ENCODE measurements around the gene GALNT12.

GALNT12 gene

DNA sequence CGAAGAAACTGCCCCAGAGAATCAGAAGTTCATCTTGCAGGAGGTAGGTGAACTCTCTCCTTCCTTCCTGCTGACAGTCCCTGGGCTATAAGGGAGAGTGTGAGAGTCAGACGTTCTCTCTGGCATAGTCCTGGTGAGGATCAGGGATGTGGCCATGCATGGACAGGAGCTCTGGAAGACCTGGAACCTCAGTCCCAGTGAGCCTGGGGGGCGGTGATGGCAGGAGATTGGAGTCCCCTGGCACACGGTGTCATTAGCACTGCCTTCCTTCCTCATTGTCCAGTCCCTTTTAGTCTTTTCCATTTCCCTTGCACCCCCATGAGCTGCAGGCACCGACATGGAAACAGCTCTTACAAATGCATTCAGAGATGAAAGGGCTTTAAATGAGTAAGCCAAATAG is 38.6 kb downstream of the GALNT12 start:
- no peaks in the 10 kb centered on the region for H3K79me2 ChIP-seq (ENCODE audit: insufficient read depth, low read length)
- TF ChIP-seq EZH2 (IDR thresholded peaks at IDR 0.05; ENCODE audit: borderline replicate concordance, low read length), result no peak
- TF ChIP-seq, protein P1, sequence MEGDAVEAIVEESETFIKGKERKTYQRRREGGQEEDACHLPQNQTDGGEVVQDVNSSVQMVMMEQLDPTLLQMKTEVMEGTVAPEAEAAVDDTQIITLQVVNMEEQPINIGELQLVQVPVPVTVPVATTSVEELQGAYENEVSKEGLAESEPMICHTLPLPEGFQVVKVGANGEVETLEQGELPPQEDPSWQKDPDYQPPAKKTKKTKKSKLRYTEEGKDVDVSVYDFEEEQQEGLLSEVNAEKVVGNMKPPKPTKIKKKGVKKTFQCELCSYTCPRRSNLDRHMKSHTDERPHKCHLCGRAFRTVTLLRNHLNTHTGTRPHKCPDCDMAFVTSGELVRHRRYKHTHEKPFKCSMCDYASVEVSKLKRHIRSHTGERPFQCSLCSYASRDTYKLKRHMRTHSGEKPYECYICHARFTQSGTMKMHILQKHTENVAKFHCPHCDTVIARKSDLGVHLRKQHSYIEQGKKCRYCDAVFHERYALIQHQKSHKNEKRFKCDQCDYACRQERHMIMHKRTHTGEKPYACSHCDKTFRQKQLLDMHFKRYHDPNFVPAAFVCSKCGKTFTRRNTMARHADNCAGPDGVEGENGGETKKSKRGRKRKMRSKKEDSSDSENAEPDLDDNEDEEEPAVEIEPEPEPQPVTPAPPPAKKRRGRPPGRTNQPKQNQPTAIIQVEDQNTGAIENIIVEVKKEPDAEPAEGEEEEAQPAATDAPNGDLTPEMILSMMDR (IDR thresholded peaks at IDR 0.05; ENCODE audit: low read length), result no peak
- no peaks in the 10 kb centered on the region for H3K27me3 ChIP-seq (ENCODE audit: insufficient read depth, low read length)
- H3F3A ChIP-seq (ENCODE audit: insufficient read depth, low read length), result no peaks in the 10 kb centered on the region
- H2AFZ ChIP-seq (ENCODE audit: low read length), result no peak overlapping the region
- H3K9ac ChIP-seq (ENCODE audit: low read length), result no peak overlapping the region
- H3K27ac ChIP-seq (ENCODE audit: low read depth, low read length, poor library complexity, severe bottlenecking), result no peak overlapping the region
- H3K4me3 ChIP-seq (ENCODE audit: low read depth, low read length, poor library complexity, severe bottlenecking), result no peak overlapping the region
- H3K9me3 ChIP-seq (ENCODE audit: low read length), result no peaks in the 10 kb centered on the region
- no peak overlapping the region for H3K4me2 ChIP-seq (ENCODE audit: low read length)
- peaks cover 11% of the 10 kb centered on the region; the same call in 1 of the 2 replicates for H3K36me3 ChIP-seq (ENCODE audit: insufficient read depth, low read length)
- H3K4me1 ChIP-seq (ENCODE audit: insufficient read depth, low read length, severe bottlenecking), result peaks cover 6% of the 10 kb centered on the region
- H3K9me2 ChIP-seq (ENCODE audit: low read depth, low read length), result no peaks in the 10 kb centered on the region
- H4K20me1 ChIP-seq (ENCODE audit: insufficient read depth, low read length), result no peaks in the 10 kb centered on the region

DNA sequence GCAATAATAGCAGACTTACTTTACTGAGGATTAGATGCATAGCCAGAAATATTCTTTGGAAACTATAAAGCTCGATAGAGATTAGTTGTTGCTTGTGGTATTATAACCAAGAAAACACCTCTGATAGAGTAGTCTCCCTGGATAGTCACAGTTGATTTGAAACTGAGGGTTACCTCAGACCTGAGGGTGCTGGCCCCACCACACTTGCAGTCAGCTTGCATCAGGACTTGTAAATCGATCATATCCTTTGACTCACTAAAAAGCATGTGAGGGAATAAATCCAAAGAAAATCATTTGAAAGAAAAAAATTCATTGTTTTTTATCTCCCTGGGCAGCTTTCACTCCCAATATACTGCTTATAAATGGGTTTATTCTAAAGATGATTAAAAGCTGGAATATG is 39.4 kb downstream of the GALNT12 start:
- Histone ChIP-seq H3F3A (ENCODE audit: insufficient read depth, low read length) (no peaks in the 10 kb centered on the region), H3K4me1 (ENCODE audit: insufficient read depth, low read length, severe bottlenecking) (peaks cover 6% of the 10 kb centered on the region), H3K9me2 (ENCODE audit: low read depth, low read length) (no peaks in the 10 kb centered on the region), H4K20me1 (ENCODE audit: insufficient read depth, low read length) (no peaks in the 10 kb centered on the region), H3K79me2 (ENCODE audit: insufficient read depth, low read length) (no peaks in the 10 kb centered on the region), H3K4me2 (ENCODE audit: low read length) (no peak overlapping the region), H3K9me3 (ENCODE audit: low read length) (no peaks in the 10 kb centered on the region), H3K9ac (ENCODE audit: low read length) (no peak overlapping the region), H2AFZ (ENCODE audit: low read length) (no peak overlapping the region), H3K4me3 (ENCODE audit: low read depth, low read length, poor library complexity, severe bottlenecking) (no peak overlapping the region), H3K36me3 (ENCODE audit: insufficient read depth, low read length) (peaks cover 11% of the 10 kb centered on the region; the same call in 1 of the 2 replicates), H3K27ac (ENCODE audit: low read depth, low read length, poor library complexity, severe bottlenecking) (no peak overlapping the region), H3K27me3 (ENCODE audit: insufficient read depth, low read length) (no peaks in the 10 kb centered on the region)
- no peak for TF ChIP-seq EZH2 (IDR thresholded peaks at IDR 0.05; ENCODE audit: borderline replicate concordance, low read length)
- TF ChIP-seq, protein P1 (IDR thresholded peaks at IDR 0.05; ENCODE audit: low read length), result no peak

GRCh38 chr9:98848450-98849149 is 41.1 kb downstream of the GALNT12 start:
- H3K79me2 ChIP-seq (ENCODE audit: insufficient read depth, low read length), result no peaks in the 10 kb centered on the region
- no peaks in the 10 kb centered on the region for H3F3A ChIP-seq (ENCODE audit: insufficient read depth, low read length)
- peaks cover 16% of the 10 kb centered on the region for H3K4me1 ChIP-seq (ENCODE audit: insufficient read depth, low read length, severe bottlenecking)
- H3K36me3 ChIP-seq (ENCODE audit: insufficient read depth, low read length), result peaks cover 11% of the 10 kb centered on the region; the same call in 1 of the 2 replicates
- peak overlapping the region; percentile 25; the same call in 1 of the 2 replicates for H3K4me2 ChIP-seq (ENCODE audit: low read length)
- no peak overlapping the region for H2AFZ ChIP-seq (ENCODE audit: low read length)
- no peaks in the 10 kb centered on the region for H4K20me1 ChIP-seq (ENCODE audit: insufficient read depth, low read length)
- H3K9me3 ChIP-seq (ENCODE audit: low read length), result no peaks in the 10 kb centered on the region
- TF ChIP-seq EZH2 (IDR thresholded peaks at IDR 0.05; ENCODE audit: borderline replicate concordance, low read length), result no peak
- TF ChIP-seq, protein P1 (IDR thresholded peaks at IDR 0.05; ENCODE audit: low read length), result peak; percentile 95
- H3K27ac ChIP-seq (ENCODE audit: low read depth, low read length, poor library complexity, severe bottlenecking), result peak overlapping the region; percentile 4
- H3K9ac ChIP-seq (ENCODE audit: low read length), result peak overlapping the region; percentile 12; the same call in 1 of the 2 replicates
- H3K27me3 ChIP-seq (ENCODE audit: insufficient read depth, low read length), result no peaks in the 10 kb centered on the region
- no peaks in the 10 kb centered on the region for H3K9me2 ChIP-seq (ENCODE audit: low read depth, low read length)
- H3K4me3 ChIP-seq (ENCODE audit: low read depth, low read length, poor library complexity, severe bottlenecking), result no peak overlapping the region
